ENCODE data around the gene C4orf50. TPM values are rescaled to one million over a fixed set of nuclear protein-coding genes. Genes with fewer than 3 reads are reported as not detected.

The C4orf50 gene
- total and polyA plus RNA-seq, 2 experiments from 2014 or later: 0.06 to 0.31 TPM

DNA sequence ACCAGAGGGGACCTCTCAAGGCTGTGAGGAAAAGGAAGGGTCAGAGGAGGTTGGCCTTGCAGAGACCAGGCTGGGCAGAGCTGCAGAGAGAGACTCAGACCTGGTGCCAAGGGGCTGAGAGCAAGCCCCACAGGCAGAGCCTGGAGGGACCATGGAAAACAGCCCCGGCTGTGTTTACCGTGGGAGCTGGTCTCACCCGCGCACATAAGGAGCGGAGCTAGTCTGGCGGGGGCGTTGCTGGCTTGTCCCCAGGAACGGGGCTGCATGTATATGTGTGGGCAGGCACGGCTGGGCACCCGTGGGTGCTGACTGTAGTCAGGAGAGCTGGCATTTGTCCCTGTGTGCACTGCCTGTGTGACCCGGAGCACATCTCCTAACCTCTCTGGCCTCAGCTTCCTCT lies 45.7 kb downstream of the C4orf50 start (continued):
- TF ChIP-seq, protein P1, sequence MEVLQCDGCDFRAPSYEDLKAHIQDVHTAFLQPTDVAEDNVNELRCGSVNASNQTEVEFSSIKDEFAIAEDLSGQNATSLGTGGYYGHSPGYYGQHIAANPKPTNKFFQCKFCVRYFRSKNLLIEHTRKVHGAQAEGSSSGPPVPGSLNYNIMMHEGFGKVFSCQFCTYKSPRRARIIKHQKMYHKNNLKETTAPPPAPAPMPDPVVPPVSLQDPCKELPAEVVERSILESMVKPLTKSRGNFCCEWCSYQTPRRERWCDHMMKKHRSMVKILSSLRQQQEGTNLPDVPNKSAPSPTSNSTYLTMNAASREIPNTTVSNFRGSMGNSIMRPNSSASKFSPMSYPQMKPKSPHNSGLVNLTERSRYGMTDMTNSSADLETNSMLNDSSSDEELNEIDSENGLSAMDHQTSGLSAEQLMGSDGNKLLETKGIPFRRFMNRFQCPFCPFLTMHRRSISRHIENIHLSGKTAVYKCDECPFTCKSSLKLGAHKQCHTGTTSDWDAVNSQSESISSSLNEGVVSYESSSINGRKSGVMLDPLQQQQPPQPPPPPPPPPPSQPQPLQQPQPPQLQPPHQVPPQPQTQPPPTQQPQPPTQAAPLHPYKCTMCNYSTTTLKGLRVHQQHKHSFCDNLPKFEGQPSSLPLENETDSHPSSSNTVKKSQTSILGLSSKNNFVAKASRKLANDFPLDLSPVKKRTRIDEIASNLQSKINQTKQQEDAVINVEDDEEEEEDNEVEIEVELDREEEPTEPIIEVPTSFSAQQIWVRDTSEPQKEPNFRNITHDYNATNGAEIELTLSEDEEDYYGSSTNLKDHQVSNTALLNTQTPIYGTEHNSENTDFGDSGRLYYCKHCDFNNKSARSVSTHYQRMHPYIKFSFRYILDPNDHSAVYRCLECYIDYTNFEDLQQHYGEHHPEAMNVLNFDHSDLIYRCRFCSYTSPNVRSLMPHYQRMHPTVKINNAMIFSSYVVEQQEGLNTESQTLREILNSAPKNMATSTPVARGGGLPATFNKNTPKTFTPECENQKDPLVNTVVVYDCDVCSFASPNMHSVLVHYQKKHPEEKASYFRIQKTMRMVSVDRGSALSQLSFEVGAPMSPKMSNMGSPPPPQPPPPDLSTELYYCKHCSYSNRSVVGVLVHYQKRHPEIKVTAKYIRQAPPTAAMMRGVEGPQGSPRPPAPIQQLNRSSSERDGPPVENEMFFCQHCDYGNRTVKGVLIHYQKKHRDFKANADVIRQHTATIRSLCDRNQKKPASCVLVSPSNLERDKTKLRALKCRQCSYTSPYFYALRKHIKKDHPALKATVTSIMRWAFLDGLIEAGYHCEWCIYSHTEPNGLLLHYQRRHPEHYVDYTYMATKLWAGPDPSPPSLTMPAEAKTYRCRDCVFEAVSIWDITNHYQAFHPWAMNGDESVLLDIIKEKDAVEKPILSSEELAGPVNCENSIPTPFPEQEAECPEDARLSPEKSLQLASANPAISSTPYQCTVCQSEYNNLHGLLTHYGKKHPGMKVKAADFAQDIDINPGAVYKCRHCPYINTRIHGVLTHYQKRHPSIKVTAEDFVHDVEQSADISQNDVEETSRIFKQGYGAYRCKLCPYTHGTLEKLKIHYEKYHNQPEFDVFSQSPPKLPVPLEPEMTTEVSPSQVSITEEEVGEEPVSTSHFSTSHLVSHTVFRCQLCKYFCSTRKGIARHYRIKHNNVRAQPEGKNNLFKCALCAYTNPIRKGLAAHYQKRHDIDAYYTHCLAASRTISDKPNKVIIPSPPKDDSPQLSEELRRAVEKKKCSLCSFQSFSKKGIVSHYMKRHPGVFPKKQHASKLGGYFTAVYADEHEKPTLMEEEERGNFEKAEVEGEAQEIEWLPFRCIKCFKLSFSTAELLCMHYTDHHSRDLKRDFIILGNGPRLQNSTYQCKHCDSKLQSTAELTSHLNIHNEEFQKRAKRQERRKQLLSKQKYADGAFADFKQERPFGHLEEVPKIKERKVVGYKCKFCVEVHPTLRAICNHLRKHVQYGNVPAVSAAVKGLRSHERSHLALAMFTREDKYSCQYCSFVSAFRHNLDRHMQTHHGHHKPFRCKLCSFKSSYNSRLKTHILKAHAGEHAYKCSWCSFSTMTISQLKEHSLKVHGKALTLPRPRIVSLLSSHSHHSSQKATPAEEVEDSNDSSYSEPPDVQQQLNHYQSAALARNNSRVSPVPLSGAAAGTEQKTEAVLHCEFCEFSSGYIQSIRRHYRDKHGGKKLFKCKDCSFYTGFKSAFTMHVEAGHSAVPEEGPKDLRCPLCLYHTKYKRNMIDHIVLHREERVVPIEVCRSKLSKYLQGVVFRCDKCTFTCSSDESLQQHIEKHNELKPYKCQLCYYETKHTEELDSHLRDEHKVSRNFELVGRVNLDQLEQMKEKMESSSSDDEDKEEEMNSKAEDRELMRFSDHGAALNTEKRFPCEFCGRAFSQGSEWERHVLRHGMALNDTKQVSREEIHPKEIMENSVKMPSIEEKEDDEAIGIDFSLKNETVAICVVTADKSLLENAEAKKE (CRISPR knock-in tag; IDR thresholded peaks at IDR 0.05): no peak
- TF ChIP-seq CREB1 (CRISPR knock-in tag; IDR thresholded peaks at IDR 0.05; ENCODE audit: low read depth): no peak
- no peak for TF ChIP-seq EZH2phosphoT487 (IDR thresholded peaks at IDR 0.05; ENCODE audit: unreplicated experiment)
- no peak for TF ChIP-seq POLR2AphosphoS5 (IDR thresholded peaks at IDR 0.05; ENCODE audit: low read depth)
- TF ChIP-seq JUNB (IDR thresholded peaks at IDR 0.05; ENCODE audit: unreplicated experiment): no peak
- no peak for TF ChIP-seq STAT1 (IDR thresholded peaks at IDR 0.05; ENCODE audit: unreplicated experiment)
- TF ChIP-seq, protein P2, sequence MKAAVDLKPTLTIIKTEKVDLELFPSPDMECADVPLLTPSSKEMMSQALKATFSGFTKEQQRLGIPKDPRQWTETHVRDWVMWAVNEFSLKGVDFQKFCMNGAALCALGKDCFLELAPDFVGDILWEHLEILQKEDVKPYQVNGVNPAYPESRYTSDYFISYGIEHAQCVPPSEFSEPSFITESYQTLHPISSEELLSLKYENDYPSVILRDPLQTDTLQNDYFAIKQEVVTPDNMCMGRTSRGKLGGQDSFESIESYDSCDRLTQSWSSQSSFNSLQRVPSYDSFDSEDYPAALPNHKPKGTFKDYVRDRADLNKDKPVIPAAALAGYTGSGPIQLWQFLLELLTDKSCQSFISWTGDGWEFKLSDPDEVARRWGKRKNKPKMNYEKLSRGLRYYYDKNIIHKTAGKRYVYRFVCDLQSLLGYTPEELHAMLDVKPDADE (IDR thresholded peaks at IDR 0.05): no peak
- TF ChIP-seq NANOG (IDR thresholded peaks at IDR 0.05; ENCODE audit: borderline replicate concordance): no peak
- TF ChIP-seq ZNF331 (CRISPR knock-in tag; IDR thresholded peaks at IDR 0.05; ENCODE audit: low read depth): no peak
- no peak for TF ChIP-seq EZH2 (IDR thresholded peaks at IDR 0.05; ENCODE audit: low read depth, unreplicated experiment)
- no peak for TF ChIP-seq ZNF114 (CRISPR knock-in tag; IDR thresholded peaks at IDR 0.05)

Data from GM23338 (cell line).